OCI-LY3 (cell line): ENCODE measurements around the gene TPX2.

ENCODE experiments used
- CTCF ChIP-seq: fragments of 200-600, 300-600 bp; sonication (generic); IDR thresholded peaks from 2 replicates; pipeline ENCODE4 v1.5.1; 2014; ENCODE audit warnings: antibody characterized with exemption, low read length, low read depth
- EZH2phosphoT487 ChIP-seq: fragments of 200-600 bp; shearing (Covaris generic); IDR thresholded peaks from 2 replicates; pipeline ENCODE4 v1.6.1; 2018; ENCODE audit warnings: antibody characterized with exemption, mixed run types, low read depth

- TF ChIP-seq CTCF (no peak), EZH2phosphoT487 (no peak)
These were observed 31.2 kb downstream of the TPX2 start for GRCh38 chr20:31770243-31770642.
